Measurements from ENCODE around the gene ZNF334.

GRCh38 chr20:46539113-46539512 is 25.8 kb upstream of the ZNF334 start:
- TF ChIP-seq, protein P1, sequence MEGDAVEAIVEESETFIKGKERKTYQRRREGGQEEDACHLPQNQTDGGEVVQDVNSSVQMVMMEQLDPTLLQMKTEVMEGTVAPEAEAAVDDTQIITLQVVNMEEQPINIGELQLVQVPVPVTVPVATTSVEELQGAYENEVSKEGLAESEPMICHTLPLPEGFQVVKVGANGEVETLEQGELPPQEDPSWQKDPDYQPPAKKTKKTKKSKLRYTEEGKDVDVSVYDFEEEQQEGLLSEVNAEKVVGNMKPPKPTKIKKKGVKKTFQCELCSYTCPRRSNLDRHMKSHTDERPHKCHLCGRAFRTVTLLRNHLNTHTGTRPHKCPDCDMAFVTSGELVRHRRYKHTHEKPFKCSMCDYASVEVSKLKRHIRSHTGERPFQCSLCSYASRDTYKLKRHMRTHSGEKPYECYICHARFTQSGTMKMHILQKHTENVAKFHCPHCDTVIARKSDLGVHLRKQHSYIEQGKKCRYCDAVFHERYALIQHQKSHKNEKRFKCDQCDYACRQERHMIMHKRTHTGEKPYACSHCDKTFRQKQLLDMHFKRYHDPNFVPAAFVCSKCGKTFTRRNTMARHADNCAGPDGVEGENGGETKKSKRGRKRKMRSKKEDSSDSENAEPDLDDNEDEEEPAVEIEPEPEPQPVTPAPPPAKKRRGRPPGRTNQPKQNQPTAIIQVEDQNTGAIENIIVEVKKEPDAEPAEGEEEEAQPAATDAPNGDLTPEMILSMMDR (IDR thresholded peaks at IDR 0.05): no peak
- no peak for TF ChIP-seq POLR2A (IDR thresholded peaks at IDR 0.05)
- no peak for TF ChIP-seq POLR2AphosphoS5 (IDR thresholded peaks at IDR 0.05; ENCODE audit: insufficient read depth in 1 of 2, low read depth in 1 of 2)

Measured in vagina (tissue), 2 donors.